ENCODE results near the gene PKP3.

DNA sequence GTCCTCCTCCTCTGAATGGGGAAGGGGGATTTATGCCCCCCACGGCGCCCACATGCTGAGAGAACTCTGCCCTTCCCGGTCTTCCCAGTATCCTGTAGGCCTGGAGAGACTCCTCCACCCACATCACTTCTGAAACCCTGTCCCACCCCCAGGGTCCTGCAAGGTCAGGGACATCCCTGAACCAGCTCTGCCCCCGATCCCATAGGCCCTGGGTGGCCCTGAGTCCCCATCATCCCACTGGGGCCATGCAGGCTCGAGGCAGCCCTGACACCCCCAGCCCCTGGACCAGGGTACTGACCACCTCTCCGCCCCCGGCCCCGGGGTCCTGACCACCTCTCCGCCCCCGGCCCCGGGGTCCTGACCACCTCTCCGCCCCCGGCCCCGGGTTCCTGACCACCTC, 13.0 kb upstream of the PKP3 start:
- no peak for TF ChIP-seq POLR2A (IDR thresholded peaks at IDR 0.05; ENCODE audit: low read depth, low read length)
- no peak for TF ChIP-seq TAF1 (IDR thresholded peaks at IDR 0.05; ENCODE audit: low read depth, low read length)
- TF ChIP-seq POLR2AphosphoS5 (IDR thresholded peaks at IDR 0.05; ENCODE audit: low read depth, low read length), result no peak
- no peak for TF ChIP-seq POU2F2 (IDR thresholded peaks at IDR 0.05; ENCODE audit: low read depth, low read length)
- no peak for TF ChIP-seq PAX5 (IDR thresholded peaks at IDR 0.05; ENCODE audit: insufficient read depth, low read length, severe bottlenecking)
